NCI-H1436 treated with DMSO at 0.1 percent for 48 hours (cell line): ENCODE data around the gene SKAP1.

Experiments used
- DNase-seq: peaks from one replicate; lab custom pipeline; 2025; lab: John Stamatoyannopoulos, UW

Gene SKAP1

DNA sequence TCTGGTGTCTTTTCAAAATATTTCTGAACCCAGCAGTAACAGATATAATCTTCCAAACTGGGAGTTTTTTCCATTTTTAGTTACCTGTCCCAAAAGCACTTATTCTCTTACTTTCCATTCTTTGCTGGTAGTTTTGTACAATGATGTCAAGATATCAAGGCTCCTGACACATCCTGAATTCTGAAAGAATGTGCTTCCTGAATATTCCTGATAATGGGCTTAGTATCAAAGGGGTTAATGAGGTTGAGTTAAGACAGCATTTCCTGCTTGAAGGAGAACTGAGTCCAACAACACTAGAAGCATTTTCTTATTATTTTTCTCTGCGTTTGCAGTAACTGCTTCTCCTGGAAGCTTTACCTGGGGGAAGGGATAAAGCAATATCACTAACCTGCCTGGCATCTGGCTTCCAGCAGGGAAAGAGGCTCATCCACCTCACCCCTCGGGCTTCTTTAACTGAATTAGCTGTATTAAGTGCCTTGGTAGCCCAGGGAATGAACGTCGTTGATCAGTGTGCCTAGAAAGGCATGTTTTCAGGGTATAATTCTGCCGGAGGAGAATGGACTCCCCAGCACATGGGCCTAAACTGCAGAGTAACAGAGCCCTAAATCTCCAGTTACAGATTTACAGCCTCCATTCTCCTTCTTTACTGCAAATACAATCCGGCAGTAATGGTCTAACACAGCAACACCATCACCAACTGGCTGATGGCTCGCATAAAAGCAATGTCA, 188.1 kb downstream of the SKAP1 start:
- DNase-seq: no peak

DNA sequence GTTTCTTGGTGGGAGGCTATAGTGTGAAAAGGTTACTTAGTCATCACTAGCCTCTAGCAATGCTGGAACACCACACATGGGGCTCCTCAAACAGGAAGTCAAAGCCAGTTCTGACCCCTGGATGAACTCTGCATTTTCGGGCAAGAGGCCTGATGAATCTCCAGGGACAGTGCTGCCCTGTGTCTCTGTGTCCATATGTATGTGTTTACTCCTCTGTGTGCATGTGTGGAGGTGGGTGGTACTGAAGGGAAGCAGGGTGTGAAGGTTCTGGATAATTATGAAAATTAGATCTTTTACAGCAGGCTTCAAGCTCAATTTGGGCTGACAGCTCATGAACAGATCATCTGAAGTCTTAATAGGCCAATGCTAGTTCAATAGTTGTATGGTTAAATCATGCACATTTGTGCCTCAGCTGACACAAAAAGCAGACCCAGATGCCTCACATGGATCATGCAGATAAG, 188.9 kb downstream of the SKAP1 start:
- no peak for DNase-seq

DNA sequence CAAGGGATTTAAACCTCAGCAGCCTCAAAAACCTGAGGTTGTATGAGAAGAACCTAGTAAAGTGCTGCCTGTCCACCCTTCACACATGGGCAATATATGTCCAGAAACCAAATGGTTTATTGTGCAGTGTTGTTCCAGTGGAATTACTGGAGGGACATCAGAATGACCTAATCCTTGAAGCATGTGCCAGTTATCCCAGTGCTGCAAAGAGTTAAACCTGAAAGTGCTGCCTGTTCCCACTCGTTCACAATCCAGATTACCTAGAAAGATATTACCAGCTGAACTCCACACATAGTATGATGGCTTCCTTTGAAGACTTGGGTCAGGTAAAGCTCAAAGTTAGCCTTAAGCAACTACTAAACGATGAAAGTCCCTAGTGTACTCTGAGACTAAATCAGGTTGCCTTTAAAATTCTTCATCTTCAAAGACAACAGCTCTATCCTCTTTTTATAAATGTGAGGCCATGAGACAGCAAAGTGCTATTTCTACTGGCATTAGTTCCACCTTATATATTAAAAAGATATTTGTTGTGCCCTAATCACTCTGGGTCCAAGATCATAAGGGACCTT, 189.4 kb downstream of the SKAP1 start:
- no peak for DNase-seq

DNA sequence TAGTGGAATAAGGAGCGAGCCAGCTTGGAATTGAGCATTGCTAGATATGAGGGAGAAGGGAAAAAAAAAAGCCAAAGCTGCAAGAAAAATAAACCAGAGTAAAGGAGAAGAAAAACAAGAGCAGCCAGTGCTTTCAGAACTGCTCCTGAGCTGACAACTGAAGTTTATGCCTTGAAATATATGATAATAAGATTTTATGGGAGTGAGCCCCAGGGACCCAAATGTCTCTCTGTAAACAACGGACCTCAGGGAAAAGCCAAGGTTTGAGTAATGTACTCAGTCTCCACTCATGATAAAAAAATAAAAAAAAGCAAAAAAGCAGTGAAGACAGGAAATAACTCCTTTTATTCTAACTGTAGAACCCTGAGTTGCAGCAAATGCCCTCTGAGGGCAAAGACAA, 189.9 kb downstream of the SKAP1 start:
- no peak for DNase-seq

DNA sequence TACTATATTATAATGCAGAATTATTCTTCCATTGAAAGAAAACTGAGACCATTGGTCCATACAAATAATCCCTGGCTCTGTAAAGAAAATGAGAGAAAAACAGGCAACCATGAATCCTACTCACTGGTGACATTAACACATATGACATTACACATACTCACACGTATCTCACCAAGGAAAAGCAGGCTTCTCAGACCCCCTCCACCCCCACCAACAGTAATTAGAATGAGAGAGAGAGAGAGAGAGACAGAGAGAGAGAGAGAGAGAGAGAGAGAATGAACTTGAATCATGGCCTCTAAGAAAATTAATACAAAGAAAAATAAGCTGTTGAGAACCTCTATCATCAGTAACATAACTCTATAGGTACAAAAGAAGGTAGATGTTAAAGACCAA, 190.4 kb downstream of the SKAP1 start:
- DNase-seq: no peak

DNA sequence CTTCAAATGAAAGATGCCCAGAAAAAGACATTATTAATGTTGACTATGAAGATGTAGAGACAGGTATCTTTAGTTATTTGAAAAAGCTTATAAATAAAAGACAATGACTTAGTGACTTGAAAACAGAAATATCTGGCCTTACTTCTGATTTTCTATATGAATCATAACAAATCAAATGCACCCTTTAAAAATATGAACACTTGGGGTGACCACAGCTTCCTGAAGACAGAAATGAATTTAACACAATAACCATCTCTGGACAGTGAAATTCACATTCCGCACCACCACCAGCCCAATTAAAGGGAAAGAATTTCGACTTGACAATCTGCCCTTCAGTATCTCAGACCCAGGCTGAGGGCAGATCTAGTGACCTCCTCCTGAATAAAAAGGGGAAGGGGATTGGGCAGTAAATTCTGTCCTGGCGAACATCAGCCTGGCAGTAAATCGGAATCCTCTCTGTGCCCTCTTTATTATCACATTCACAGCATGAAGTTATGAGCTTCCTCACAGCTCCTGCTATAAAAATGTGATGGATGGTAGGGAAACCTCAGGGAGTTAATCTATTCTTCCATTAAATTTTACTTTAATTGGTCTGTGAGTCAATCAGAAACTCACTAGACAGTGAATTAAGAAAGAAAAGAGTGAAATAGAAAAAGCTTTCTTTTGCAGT, 190.9 kb downstream of the SKAP1 start:
- DNase-seq: no peak

DNA sequence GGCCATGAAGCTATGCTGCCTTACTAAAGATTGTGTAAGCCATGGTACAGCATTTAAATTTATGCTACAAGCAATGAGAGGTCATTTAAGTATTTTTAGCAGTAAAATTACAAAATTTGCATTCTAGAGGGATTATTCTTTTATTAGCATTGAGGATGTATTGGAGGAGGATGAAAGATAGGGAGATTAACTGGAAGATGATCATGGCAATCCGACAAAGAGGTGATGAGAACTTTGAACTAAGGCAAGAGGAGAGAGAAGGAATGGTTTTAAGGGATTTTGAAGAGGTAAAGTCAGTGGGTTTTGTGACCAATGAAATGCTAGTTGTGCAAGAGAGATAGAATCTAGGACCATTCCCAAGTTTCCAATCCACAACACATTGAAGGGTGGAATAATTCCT, 192.6 kb downstream of the SKAP1 start:
- no peak for DNase-seq

DNA sequence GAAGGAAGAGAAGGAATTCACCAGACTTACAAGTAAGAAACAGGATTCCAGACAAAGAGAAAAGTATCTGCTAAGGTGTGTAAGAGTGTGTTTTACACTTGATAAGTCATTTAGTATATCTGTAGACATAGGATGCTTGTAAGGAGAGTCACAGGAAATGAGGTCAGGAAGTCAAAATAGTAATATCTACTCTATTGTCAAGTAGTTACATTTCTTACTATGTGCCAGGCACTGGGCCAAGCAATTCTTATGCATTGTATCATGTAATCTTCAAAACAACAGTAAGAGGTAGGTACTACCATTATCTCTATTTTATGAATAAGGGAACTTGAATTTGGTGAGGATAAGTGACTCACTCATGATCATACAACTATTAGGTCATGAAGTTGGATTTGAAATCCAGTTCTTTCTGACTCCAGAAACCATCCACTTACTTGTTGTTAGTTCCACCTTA, 193.3 kb downstream of the SKAP1 start:
- DNase-seq: no peak

DNA sequence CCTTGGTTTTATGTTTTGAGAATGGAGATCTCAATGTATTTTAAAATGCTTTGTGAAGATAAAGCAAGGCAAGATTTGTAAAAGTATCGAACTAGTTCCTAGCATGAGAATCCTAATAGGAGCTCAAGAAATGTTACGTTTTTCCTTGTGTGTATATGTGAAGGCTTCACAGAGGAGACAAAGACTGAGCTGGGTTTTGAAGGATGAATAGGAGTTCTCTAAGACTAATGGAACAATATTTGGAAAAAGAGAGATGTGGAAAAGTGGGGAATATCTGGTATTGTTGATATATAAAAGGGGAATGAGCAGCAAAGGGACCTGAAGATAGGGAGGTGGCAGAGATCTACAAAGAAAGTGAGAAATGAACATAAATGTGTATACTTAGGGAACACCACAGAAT, 195.1 kb downstream of the SKAP1 start:
- no peak for DNase-seq

DNA sequence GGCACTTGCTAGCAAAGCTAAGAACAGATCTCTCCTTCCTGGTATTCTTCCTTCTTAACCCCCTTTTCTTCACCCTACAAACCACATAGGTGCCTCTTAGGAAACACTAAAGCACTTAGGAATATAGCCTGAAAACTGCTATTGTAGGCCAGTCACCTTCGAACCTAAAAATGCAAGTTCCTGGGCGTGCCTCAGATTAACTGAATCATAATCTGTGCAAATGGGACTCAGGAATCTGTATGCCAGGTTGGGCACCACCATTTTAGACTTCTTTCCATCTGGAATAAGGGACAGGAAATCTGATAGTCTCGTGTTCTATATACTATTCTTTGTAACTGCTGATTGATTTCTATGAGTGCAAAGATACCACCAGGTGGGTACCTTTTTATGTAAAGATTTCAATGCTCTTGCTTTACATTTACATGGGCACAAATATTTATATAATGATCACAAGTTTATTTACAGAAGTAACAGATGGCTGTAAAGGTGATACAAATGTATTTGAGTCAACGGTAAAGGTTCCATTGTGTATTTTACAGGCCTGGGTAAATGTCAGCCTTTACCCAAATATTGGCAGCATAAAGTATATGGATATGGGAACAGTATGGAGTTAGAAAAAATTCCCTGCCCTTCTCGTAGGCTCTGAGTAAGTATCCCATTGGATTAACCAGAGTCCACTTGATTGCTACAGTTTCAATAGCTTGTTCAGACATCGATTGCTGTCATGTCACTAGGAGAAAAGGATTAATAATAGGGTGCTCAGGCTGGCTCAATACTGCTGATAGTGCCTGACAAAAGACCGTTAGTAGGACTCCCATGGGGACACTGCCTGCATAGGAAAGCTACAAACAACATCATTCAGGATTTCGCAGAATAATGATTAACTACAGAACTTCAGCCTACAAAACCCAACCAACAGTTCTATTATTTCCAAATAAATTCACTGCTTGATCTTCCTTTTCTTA, 197.7 kb downstream of the SKAP1 start:
- no peak for DNase-seq

DNA sequence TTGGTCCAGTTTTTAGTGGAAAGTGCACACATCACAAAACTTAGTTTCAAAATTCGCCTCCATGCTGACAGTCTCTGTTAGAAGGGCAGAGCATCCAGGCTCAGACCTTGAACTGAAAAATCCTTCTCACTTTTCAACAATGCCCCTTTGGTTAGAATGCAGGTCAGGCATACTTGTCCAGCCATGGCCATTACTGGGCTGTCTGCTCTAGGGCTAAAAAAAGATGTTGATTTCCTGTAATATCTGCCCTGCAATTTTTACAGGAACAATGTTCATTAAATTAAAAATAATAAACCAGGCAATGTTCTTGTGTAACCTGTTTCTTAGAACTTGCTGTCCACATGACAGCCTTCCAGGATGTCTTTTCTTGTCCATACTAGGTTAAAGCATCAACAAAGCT, 200.1 kb downstream of the SKAP1 start:
- no peak for DNase-seq

DNA sequence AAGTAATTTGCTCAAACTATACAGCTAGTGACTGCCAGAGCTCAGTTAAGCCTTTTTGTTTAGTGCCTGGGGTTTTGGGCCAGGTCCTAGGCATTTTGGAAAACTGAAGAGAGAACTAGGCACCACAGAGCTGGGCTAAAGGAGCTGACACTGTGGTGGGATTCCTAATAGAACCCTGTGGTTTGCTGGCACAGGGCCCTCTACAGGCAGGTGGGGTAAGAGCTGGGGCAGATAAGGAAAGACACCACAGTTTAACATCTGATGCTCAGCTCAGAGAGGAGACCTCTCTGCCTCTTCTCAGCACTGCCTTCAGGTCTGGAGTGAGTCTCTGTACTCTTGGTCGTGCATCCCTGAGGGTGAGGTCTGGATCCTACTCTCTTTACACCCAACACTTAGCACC, 201.3 kb downstream of the SKAP1 start:
- DNase-seq: no peak

DNA sequence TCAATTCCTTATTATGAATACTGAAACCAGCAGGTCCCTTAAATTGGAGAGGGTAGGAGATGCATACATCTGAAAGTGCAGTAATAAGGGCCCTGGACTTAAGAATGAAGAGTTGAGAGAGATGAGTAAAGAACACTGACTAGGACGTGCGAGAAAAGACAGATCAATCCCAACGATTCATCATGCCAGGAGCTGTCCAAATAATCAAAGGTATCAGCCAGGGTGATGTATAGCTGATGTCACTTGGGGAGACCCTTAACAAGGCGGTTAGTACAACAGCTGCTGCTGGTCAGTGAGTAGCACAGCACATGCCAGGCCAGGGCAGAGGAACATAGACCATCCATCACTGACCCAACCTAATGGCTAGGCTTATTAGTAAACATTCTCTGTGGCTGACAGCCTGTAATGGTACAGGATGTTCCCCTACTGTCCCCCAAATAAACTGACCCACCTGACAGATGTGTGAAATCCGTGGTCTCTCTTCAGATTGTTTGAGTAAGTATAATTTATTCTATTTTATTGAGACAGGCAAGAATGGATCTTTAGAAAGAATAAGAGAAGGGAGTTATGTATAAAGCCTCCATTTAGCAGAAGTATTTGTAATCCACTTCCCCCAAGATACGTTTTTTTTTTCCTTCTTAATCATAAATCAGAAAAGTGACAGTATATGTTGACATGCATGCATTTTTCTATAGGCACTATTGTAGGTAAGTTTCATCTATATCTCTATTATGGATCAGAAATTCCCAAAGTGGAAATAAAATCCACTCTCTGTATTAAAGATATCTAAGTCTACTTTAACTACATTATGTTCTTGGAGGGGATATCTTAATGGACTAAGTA, 204.1 kb downstream of the SKAP1 start:
- DNase-seq: no peak

DNA sequence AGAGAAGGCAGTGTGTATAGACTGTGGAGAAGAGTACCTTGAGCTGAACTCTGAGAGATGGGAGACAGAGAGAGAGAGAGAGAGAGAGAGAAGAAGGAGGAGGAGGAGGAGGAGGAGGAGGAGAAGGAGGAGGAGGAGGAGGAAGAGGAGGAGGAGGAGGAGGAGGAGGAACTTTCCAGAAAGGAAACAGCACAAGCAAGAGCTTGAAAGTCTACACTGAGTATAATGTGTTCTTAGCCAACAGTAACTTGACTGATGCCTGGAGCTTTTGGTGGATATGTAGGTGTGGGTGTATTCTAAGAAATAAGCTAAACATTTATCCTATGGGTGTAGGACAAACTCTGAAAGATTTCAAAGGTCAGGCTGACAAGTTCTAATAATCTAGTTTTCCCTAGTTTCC, 206.1 kb downstream of the SKAP1 start:
- DNase-seq: no peak

DNA sequence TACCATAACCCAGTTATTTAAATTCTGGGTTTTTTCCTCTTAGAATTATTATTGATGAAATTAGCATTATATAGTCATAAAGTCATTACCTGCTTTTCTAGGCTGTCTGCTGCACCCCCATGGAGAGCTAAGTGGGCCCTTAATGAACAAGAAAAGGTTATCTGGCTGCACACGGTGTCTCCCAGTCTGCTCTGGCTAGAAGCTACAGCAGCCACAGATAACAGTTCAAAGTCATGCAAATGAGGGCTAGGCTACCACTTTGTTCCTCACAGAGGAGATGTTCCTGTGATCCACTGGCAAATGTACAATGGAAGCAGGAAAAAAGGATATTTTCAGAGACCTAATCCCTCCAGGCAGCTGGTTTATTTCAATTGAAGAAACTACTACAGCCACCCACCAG, 210.4 kb downstream of the SKAP1 start:
- no peak for DNase-seq

DNA sequence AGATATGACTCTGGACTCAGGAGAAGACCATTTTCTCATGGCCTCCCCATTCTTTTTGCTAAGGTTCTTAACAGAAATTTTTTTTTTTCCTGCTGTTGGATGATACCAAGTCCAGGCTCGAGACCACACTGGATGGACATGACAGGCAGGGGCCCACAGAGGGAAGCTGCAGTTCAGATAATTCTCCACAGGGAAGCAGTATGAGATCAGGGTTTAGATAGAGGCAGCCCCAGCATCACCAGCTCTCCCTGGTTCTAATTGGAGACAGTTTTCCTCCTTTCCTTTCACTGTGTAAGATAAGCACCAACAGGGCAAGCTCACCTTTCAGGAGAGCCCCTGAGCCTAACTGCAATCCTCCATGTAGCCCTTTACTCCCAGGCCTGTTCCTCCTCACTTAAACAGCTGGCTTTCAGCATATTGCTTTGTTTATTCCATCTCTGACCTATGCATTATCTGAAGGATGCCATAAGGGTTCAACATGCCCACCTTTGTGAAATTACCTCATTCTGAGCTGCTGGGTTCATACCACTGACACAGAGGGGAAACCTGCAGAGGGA, 214.4 kb downstream of the SKAP1 start:
- no peak for DNase-seq

DNA sequence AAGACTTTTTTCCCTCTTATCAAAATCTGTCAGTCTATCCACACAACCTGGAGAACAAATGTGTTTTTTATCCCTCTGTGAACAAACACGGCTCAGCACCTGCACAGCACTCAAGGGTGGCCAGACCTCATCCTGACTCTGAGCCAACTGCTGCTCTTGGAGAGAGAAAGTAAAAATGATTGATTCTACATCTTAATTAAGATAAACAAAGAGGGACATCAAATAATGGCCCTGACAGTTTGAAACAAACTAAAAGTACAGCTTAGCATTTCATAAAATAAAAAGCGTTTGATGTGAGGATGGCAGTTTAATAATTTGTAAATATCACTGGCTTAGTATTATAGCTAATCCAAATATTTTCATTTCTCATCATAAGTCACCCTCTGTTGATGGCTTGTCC, 216.2 kb downstream of the SKAP1 start:
- no peak for DNase-seq

DNA sequence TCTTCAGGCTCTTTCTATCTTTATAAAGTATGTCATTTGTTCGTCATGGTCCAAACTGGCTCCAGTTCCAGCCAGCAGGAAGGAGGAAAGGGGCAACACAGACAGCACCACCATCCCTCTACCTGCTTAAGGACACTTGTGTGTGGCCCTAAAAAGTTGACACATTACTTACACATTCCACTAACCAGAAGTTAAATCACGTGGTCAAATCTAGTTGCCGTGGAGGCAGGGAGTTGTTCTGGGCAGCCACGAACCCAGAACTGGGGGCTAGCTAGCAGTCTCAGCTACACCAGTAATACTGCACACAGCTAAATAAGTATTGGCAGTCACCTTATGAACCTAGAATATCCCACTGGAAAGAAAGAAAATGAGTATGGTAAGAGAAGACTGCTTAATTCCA, 218.2 kb downstream of the SKAP1 start:
- DNase-seq: no peak

DNA sequence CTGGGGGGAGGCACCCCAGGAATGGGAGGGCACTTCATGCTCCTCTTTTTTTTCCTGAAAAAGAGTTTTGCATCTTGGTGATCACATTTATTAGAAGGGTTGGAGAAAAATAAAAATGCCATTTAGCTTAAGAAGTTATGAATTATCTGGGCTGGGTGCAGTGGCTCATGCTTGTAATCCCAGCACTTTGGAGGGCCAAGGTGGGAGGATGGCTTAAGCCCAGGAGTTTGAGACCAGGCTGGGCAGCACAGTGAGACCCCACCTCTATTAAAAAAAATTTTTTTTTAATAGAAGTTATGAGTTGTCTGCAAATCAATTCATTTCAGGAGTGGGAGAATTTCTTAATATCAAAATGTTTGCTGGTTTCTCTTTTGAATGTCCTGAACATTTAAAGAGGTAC, 219.0 kb downstream of the SKAP1 start:
- no peak for DNase-seq

DNA sequence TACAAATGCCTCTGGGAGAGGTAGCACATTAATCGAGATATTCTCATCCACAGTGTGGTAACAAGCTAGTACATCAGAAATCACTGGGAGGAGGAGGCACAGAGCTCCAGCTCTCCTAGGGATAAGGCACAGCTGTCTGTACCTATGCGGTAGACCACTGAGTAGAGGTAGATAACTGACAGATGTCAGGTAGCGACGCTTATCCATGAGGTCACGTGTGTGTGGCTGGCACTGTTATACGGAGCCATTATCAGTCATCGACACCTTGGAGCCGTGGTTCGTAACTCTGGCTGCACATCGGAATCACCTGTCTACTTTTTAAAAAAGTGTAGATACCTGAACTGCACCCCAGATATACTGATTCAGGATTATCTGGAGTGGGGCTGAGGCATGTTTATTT, 220.0 kb downstream of the SKAP1 start:
- DNase-seq: no peak
